VCaP (cell line): Measurements from ENCODE around the gene NTN1.

ENCODE experiments used
- H3K27ac ChIP-seq: fragments of 450-650 bp; 2 replicates; pipeline ENCODE4 v1.5.1; 2017
- CTCF ChIP-seq: fragments of 450-650 bp; conservative IDR thresholded peaks from 2 replicates; pipeline ENCODE4 v1.5.1; 2017; ENCODE audit warnings: mild to moderate bottlenecking, moderate library complexity

The NTN1 gene

GRCh38 chr17:9055281-9055680 is 34.0 kb downstream of the NTN1 start:
- no peak overlapping the region for H3K27ac ChIP-seq
- no peak for TF ChIP-seq CTCF

- no peak overlapping the region for H3K27ac ChIP-seq
- no peak for TF ChIP-seq CTCF
Observed at GRCh38 chr17:9056566-9056965, 35.3 kb downstream of the NTN1 start.

GRCh38 chr17:9057310-9057709 is 36.0 kb downstream of the NTN1 start:
- no peak for TF ChIP-seq CTCF
- no peak overlapping the region for H3K27ac ChIP-seq

- no peak overlapping the region for H3K27ac ChIP-seq
- TF ChIP-seq CTCF, result no peak
Observed at GRCh38 chr17:9062399-9062902, 41.1 kb downstream of the NTN1 start.

GRCh38 chr17:9064311-9064834 is 43.1 kb downstream of the NTN1 start:
- no peak overlapping the region for H3K27ac ChIP-seq
- no peak for TF ChIP-seq CTCF

GRCh38 chr17:9071016-9071415 is 49.7 kb downstream of the NTN1 start:
- TF ChIP-seq CTCF, result no peak

GRCh38 chr17:9071811-9072498 is 50.6 kb downstream of the NTN1 start:
- H3K27ac ChIP-seq, result no peak overlapping the region
- no peak for TF ChIP-seq CTCF

More at GRCh38 chr17:9071016-9071415, 49.7 kb downstream of the NTN1 start:
- H3K27ac ChIP-seq, result no peak overlapping the region
